Activated CD8-positive, alpha-beta memory T cell treated with anti-CD3 and anti-CD28 coated beads, Interleukin-2, amount 50 U/mL, for 24 hours (primary cell): ENCODE data around the gene IL22RA2.
"Not testable (repeated sequence)": the region's sequence is repeated elsewhere in the genome, so short reads cannot be mapped to it uniquely, and the experiment has no call there.

Source experiments
- DNase-seq: peaks from one replicate; pipeline ENCODE4 v3.0.0-alpha.2; 2020; ENCODE audit errors: extremely low read depth

The IL22RA2 gene, protein sequence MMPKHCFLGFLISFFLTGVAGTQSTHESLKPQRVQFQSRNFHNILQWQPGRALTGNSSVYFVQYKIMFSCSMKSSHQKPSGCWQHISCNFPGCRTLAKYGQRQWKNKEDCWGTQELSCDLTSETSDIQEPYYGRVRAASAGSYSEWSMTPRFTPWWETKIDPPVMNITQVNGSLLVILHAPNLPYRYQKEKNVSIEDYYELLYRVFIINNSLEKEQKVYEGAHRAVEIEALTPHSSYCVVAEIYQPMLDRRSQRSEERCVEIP

DNA sequence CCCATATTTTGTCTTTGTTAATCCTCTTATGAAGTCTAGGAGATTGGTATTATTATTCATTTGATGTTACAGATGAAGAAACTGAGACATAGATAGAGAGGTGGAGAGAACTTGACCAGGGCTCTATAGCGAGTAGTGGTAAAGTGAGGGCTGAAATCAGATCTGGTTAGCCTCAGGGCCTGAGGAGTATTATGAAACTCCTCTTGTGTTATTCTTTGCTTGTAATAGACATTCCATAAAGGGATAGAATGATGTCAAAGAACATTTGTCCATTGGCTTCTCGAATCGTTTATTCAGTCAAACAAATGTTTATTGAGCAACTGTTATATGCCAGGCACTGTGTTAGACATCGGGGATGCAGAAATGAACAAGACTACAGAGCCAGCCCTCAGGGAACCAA, at the start of gene IL22RA2:
TSS of gene IL22RA2 (minus strand) at position 144 of the 400 bp plus-strand sequence. CDS start 11,895 bp downstream, outside the sequence.
- no peak for DNase-seq

DNA sequence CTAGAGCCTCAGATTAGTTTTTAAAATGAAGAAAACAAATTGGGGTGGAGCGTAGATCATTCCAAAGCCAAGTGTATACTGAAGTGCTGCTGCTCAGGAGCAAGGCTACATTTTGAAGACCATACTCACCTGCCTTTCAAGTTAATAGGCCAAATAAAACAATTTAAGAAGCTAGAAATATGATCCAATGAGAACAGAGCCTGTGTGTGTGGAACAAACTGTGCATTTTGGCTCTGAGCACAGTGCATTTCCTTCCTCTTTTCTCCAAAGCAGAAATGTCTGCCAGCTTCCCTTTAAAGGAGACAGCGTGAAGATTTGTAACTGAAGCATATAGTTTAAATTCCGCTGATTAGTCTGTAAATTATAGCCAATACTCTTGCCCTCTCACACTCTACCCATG, 48.9 kb upstream of the IL22RA2 start:
- DNase-seq = no peak

DNA sequence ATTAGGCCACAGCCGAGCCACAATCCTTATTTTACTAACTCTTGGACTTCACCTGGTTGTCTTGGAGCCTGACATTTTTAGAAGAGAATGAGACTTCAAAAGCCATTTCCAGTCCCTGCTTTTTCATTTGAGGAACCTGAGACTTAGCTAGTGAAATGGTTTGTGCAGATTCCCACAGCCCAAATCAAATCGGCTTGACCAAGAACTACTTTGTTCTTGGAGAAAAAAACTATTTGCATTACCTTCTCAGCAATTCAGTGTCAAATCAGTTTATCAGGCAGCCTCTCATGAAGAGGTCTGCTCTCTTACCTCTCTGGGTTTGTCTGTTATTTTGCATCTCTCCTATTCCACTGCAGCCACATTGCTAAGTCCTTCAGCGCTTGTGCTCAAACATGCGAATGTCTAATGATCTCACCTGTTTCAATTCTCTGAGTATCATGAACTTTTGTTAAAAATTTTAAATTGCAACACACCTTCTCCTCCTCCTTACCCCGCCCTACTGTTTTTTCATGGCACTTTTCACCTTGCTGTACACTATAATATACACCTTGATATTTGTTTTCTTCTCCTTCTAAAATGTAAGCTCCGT, 46.3 kb upstream of the IL22RA2 start:
- DNase-seq = no peak

DNA sequence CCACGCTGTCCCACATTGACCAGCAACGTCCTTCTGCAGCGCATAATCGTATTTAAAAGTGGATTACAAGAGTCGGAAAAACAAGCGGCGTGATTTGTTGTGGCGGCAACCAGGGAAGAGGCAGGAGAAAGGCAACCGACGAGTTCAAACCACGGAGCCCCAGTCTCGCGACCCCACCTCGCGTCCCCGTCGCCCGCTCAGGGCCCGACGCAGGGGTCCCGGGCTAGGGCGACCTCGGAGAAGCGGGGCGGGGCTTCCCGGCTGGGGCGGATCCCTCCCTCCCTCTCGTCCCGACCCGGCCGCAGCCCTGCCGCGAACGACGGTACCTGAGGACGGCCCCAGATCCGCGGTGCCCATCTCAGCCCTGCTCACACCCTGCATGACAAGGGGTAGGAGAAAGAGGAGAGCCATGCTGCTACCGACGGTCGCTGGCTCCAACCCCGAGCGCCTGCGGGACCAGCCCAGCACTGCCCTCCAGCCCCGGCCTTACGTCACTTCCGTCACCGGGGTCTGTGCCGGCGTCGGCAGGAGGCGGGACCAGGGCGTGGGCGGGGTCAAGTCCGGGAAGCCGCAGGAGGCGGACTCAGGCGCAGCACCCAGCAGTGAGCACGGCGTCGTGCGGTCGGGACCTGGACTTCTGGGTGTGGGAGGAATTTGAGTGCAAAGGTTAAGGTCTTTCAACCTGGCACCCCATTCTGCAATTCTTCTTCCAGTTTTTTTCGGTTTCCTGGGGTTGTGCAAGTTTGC, 45.6 kb upstream of the IL22RA2 start, which contains the start of gene IFNGR1:
TSS of gene IFNGR1 (minus strand) at position 469 of the 747 bp plus-strand sequence. CDS start at position 411, 58 bp downstream.
- DNase-seq = peak; percentile 93

DNA sequence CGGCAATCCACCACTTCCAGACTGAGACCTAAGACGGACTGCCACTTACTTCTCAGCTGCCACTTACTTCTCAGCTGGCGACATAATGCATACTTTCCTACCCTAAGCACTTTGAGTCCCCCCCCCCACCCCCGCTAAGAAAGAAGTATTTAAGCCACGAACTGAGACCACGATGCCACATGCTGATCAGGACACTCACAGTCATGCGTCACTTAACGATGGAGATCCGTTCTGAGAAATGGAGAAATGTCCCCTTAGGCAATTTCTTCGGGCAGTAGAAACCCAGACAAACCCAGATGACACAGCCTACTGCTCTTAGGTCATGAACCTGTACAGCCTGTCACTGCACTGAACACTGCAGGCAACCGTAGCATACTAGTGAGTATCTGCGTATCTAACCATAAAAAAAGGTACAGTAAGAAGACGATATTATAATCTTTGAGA, 45.1 kb upstream of the IL22RA2 start:
- no peak for DNase-seq

DNA sequence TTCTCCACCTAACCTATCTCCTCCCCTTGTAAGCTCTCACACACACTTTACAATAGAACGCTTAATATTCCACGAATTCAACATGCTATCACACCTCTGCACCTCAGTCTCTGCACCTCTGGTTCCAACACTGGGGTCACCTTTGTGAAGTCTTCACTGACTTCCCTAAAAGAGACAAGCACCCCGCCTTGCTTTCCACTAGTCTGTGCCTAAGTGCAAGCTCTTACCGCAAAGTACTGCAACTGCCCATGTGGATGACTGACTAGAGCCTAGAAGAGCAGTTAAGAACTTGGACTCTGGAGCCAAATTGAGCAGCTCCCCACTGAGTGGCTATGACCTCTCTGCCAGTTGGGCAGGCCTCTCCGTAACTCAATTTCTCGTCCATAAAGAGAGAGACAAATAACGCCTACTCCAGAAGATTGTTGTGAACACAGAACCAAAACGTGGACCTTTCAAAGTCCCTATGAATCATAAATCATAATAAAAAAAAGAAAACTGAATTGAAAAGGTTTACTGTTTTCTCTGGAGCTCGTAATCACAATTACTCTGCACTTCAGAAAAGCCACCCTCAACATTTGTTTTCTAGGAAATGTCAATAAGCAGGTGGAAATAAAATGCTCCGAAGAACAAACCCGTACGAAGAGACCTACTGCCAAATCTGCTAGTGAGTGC, 44.5 kb upstream of the IL22RA2 start:
- no peak for DNase-seq

DNA sequence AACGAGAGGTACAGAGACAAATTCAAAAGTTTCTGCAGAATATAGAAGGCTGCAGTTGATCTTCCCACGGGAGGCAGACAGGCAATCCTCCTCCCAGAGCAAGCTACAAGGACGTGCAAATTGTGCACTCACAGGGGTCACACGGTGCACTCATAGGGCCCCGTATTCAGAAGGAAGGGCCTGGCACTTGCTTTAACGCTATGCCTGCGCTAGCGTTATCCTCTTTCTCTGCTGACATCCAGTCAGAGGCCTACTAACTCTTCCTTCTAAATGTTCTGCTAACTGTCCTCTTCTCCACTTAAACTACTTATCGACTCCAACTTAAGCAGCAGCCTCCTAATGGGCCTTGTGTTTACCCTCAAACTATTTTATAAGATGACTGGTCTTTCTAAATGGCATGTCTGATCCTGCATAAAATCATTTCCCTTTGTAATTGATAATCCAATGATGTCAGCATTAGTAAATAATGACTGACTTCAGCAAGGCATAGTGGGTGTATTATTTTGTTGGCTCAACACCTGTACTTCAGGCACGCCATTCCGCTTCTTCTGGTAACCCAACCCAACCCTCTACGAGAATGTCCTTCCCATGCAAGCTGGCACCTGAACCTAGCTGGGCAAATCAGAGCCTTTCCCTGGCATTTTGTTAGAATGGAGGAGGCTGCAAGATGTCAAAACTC, 43.6 kb upstream of the IL22RA2 start:
- no peak for DNase-seq

DNA sequence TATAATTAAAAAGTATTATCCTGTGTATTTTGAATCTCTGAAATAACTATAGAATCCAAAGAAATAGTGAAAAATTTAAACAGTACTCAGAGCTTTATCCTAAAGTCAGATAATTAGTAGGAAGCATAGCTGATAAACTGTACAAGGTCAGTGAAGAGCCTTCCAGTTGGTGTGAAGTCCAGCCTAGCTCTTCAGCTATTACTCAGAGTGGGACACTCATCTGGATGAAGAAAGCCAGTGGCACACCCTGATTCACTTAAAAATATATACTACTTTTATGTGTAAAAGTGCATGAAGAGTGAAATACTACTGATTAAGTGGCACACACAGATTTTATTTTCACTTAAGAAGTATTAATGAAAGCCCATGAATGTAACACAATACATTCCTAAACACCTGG, 42.7 kb upstream of the IL22RA2 start:
- no peak for DNase-seq

DNA sequence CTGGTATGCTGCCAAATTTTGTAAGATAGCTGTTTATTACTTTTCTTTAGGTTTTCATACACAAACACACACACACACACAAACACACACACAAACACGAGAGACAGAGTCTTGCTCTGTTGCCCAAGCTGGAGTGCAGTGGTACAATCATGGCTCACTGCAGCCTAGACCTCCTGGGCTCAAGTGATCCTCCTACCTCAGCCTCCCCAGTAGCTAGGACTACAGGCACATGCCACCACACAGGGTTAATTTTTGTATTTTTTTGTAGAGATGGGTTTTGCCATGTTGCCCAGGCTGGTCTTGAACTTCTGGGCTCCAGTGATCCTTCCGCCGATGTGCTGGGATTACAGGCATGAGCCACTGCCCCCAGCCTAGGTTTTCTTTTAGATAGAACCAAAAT, 42.2 kb upstream of the IL22RA2 start:
- not testable (repeated sequence) for DNase-seq

DNA sequence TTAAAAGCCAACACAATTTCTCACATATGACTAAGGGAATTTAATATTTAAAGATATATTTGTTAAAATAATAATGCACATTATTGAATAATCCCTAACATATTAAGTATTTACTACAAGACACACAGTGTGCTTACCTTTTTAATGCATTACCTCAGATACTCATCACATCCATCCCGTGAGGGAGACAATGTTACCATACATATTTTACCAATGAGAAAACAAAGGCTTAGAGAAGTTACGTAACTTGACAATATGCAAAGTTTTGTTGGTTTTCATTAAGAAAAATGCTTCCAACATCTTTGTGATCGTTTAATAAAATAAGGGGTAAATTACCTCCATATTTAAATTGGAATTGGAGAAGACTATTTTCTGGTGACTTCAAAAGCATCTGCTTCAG, 41.5 kb upstream of the IL22RA2 start:
- DNase-seq = no peak

DNA sequence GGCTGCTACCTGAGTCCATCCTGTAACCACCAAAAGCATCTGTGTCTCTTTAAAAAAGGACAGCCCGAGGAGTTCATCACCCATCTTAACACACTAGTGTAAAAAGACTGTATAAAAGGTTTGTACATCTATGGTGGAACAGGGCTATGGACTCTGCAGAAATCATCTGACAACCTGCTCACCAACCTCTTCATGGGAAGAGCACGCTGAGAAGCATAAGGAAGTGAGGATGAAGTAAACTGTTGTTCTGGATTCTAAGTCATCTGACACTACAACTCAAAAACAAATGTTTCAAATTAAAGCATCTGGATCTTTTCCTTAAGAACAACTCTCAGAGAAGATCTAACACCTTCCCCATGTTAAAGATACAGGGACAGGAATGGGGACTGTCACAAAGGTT, 40.4 kb upstream of the IL22RA2 start:
- DNase-seq = no peak

DNA sequence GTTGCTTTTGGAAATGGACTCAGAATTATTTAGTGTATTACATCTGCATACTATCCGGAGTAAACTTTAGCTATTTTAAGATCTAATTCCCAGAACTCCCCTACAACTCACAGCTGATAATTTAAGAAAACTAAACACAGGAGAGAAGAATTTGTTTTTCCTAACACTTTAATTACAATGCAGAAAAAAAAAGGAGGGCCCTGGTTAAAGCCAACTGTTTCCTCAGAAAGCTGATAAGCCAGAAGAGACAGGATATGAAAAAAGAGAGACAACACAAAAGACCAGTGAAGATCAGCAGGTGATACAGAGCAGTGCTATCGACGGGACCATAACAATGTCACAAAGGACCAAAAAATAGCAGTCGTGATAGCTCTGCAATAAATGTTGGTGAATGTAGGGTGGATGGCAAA, 39.9 kb upstream of the IL22RA2 start:
- DNase-seq = no peak

DNA sequence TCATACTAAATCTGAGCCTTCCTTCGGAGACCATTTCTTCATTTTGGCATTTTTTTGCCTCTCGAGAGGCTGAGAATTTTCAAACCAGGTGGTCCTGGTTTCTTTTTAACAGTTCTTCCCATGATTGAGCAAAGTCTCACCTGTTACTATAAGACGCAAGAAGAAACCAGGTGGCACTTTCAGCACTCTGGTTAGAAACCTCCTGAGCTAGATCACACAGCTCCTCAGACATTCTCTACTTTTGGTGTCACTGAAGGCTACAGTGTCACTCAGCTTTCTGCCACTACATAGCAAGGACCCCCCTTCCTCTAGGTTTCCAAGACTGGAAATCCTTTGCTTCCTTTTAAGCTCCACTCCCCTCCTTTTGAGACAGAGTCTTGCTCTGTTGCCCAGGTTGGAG, 38.5 kb upstream of the IL22RA2 start:
- no peak for DNase-seq

DNA sequence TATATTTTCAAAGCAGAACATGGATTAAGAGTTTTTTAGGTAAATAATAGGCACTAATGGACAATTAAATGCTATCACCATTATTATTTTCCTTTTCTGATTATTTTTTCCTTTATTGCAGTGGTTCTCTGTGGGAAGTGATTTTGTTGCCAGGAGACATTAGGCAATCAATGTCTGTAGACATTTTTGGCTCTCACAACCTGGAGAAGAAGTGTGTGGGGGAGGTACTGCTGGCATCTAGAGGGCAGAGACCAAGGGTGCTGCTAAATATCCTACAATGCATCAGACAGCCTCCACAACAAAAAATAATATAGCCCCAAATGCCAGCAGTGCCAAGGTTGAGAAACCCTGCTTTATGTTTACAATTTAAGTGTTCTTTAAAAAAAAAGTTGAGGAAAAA, 37.5 kb upstream of the IL22RA2 start:
- no peak for DNase-seq

DNA sequence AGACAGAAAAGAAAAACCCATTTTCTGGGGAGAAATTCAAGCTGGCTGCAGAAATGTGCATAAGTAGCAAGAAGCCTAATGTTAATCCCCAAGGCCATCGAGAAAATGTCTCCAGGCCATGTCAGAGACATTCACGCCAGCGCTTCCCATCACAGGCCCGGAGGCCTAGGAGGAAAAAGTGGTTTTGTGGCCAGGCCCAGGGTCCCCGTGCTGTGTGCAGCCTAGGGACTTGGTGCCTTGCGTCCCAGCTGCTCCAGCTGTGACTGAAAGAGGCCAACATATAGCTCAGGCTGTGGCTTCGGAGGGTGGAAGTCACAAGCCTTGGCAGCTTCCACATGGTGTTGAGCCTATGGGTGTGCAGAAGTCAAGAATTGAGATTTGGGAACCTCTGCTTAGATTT, 34.8 kb upstream of the IL22RA2 start:
- DNase-seq = no peak

DNA sequence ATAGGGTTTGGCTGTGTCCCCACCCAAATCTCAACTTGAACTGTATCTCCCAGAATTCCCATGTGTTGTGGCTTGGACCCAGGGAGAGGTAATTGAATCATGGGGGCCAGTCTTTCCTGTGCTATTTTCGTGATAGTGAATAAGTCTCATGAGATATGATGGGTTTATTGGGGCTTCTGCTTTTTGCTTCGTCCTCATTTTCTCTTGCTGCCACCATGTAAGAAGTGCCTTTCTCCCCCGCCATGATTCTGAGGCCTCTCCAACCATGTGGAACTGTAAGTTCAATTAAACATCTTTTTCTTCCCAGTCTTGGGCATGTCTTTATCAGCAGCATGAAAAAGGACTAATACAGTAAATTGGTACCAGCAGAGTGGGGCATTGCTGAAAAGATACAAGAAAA, 34.0 kb upstream of the IL22RA2 start:
- not testable (repeated sequence) for DNase-seq

DNA sequence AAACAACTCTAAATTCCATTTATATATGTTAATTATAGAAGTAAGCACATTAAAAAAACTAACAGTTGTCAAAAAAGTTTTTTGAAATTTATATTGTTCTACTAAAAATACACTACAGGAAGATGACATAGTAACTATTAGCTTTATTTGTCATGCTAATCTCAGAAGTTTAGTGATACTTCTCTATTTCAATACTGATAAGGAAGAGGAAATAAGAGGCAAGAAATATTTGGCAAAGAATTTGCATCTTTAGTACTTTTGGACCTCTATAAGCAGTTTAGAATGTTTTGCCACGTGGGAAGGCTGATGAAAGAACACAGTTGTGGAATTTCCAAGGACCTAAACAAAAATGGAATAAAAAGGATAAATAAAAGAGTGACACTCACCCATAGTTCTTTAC, 33.1 kb upstream of the IL22RA2 start:
- no peak for DNase-seq

DNA sequence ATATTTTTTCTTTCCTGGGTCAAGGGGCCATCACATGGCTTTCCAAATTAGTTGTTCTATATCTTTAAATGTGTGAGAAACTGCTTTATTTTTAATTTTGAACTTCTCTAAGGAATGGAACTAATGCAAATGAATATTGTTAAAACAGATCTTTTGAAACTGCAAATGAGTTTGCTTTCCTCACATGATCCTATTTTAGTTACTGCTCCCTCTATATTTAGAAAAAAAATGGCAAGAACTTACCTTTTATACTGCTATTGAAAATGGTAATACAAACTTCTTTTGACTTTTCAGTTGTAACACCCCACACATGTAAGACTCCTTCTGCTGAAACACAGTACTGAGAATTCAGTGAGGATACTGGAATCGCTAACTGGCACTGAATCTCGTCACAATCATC, 29.8 kb upstream of the IL22RA2 start:
- no peak for DNase-seq

DNA sequence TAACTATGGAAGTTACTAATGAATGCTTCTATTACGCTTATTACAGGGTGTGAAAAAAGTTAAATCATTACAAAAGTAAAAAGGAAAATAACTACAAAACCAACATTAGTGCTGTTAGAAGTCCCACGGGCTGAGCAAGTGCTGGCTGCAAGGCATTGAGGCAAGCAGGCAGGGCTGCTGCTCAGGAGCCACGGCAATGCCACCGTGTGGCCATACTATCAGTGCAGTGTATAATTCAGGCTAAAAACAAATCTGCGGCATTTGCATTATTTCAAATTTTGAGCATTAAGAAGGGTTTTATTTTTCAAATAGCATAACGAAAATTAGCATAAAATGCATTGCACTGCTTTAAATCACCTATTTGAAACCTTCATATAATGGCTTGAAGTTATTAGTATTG, 28.6 kb upstream of the IL22RA2 start:
- DNase-seq = no peak

DNA sequence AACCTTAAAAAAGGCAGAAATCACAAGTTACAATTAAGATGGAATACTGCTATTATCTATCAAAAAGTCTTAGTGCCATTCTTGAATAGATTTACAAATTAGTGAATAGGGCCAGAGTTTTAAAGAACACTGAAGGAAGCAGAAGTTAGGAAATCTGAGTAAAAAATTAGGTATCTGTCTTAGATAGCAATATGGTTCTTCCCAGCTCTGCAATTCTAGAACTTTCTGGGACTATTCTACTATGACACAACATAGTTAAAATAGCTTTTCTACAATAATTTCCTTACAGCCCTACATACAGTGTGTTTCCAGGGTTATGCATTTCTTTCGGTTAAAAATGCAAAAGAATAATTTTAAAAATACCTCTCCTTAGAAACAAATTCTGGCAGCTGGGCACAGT, 27.6 kb upstream of the IL22RA2 start:
- DNase-seq = no peak

DNA sequence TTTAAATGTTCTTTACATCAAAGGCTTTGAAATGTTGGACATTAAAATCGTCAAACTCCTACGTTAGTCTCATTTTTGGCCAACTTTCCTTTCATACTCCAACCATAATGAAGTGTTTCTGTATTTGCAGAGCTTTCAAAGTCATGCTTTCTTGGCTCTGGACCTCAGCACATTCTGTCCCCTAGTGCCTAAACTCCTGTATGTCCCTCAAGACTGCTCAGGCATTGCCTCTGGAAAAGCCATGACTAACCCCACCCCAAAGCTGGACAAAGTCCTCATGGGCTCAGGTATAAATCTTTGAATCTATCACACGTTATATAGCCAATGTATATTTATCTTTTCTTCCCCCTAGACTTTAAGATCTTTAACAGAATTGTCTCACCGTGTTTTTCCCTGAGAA, 26.8 kb upstream of the IL22RA2 start:
- no peak for DNase-seq
